Uterus (tissue), 4 donors: ENCODE data around the gene BAZ1A. TPM values are rescaled to one million over a fixed set of nuclear protein-coding genes. Genes with fewer than 3 reads are reported as not detected.

ENCODE experiments used
- DNase-seq, 2 donors: peaks; one replicate each; pipeline ENCODE4 v3.0.0-alpha.2; 2019 to 2020
- H3K27ac ChIP-seq, 2 donors: fragments of 200-600 bp; sonication (generic); 1 replicate in 1 of 2; 2 replicates in 1 of 2; pipeline ENCODE4 v1.5.1; 2016 to 2018
- H3K27me3 ChIP-seq, 2 donors: fragments of 200-600 bp; sonication (generic); one replicate each; pipeline ENCODE4 v1.5.1; 2018 to 2019; ENCODE audit warnings: control low read depth in 1 of 2
- H3K36me3 ChIP-seq, 2 donors: fragments of 200-600 bp; sonication (generic); one replicate each; pipeline ENCODE4 v1.5.1; 2019; ENCODE audit warnings: control low read depth in 1 of 2
- H3K4me1 ChIP-seq, 2 donors: fragments of 200-600 bp; sonication (generic); one replicate each; pipeline ENCODE4 v1.5.1; 2018 to 2019; ENCODE audit warnings: control low read depth in 1 of 2
- H3K4me3 ChIP-seq, 2 donors: fragments of 200-600 bp; sonication (generic); 1 replicate in 1 of 2; 2 replicates in 1 of 2; pipeline ENCODE4 v1.5.1; 2018 to 2019; ENCODE audit warnings: mild to moderate bottlenecking in 1 of 2
- H3K9me3 ChIP-seq, 2 donors: fragments of 200-600 bp; sonication (generic); one replicate each; pipeline ENCODE4 v1.5.1; 2019; ENCODE audit warnings: control low read depth in 1 of 2
- CTCF ChIP-seq, 4 experiments: fragments of 200-600 bp in 2 of 4; fragments of 450-650 bp in 2 of 4; sonication (generic) in 2 of 4; IDR thresholded peaks; one replicate each; pipeline ENCODE4 v1.5.1; 2016 to 2019; ENCODE audit warnings: antibody characterized with exemption in 4 of 4, mild to moderate bottlenecking in 2 of 4, moderate library complexity in 1 of 4
- POLR2A ChIP-seq, 2 donors: fragments of 450-650 bp; IDR thresholded peaks; one replicate each; pipeline ENCODE4 v1.6.1; 2016; ENCODE audit warnings: antibody characterized with exemption in 2 of 2, mild to moderate bottlenecking in 1 of 2, moderate library complexity in 1 of 2
- intact Hi-C: fragments of 100-400 bp; cut with DNase I; formaldehyde crosslinking; loops from one replicate; pipeline ENCODE4 v1.15.1; 2023; ENCODE audit warnings: low total_unique reads
- total RNA-seq, 4 donors: library from RNA; depleted of rRNA in 3 of 4; stranded (reverse); fragments of >200 nt in 3 of 4; gene quantifications; one replicate each; pipeline versions ENCODE4 v1.1.0 to v1.2.4, GENCODE V29; 2014 to 2023
- donor health status: DM: yes; HTN: yes; CAD: no.

Gene BAZ1A
- total RNA-seq, 4 donors from 2014 or later, result 11.8 to 42.0 (median 27.3) TPM

DNA sequence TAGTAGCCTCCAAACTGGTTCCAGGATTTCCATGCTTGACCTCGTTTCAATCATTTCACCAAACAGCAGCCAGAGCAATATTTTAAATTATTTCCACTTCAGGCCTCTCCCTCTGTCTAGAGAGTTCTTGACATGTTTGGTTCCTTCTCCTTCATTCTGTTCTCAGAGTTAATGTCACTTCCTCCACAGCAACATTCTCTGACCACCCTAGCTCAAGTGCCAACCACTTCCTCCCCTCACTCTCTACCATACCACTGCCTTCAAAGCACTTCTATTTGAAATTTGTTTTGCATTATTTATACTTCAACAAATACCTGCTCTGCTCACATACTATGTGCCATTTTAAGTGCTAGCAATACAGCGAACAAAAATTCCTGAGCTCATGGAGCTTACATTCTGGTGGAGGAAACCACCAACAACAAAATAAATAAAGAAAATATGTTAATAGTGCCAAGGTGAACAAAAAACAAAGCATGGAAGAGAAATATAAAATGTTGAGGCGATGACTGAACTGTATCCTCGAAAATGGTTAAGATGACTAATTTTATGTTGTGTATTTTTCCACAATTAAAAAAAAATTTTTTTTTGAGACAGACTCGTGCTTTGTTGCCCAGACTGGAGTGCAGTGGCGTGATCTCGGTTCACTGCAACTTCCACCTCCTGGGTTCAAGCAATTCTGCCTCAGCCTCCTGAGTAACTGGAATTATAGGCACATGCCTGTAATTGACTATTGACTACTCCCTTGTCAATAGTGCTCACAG, 17.3 kb downstream of the BAZ1A start:
- H3K9me3 ChIP-seq, result no peaks in the 10 kb centered on the region
- H3K27me3 ChIP-seq, result no peaks in the 10 kb centered on the region
- DNase-seq, result no peak
- no peak overlapping the region for H3K4me3 ChIP-seq
- intact Hi-C loops, result no loop called here
- H3K36me3 ChIP-seq, result no peaks in the 10 kb centered on the region
- H3K4me1 ChIP-seq, result no peaks in the 10 kb centered on the region
- H3K27ac ChIP-seq, result no peak overlapping the region
- TF ChIP-seq POLR2A (IDR thresholded peaks at IDR 0.05) (no peak), CTCF (IDR thresholded peaks at IDR 0.05) (no peak)

DNA sequence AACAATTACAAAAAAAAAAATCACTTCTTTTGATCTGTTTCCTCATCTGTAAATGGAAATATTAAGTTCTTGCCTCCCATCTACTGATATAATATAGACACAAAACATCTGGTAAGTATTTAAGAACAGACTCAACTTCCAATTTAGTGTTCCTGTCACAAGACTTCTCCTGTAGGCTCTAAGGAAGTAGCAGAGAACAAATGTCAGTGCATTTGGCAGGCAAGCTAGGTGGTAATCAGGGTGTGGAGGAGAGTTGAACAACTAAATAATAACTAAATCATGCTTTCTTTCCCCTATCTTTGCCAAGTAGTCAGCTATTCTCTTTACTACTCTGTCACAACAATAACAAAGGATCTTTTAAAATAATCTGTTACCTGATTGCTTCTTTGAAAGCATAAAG, 22.1 kb downstream of the BAZ1A start:
- intact Hi-C loops, result no loop called here
- no peak for DNase-seq
- Histone ChIP-seq H3K27me3 (no peaks in the 10 kb centered on the region), H3K27ac (no peak overlapping the region), H3K36me3 (no peaks in the 10 kb centered on the region), H3K4me1 (no peaks in the 10 kb centered on the region), H3K9me3 (no peaks in the 10 kb centered on the region), H3K4me3 (no peak overlapping the region)
- TF ChIP-seq POLR2A (IDR thresholded peaks at IDR 0.05), result no peak

GRCh38 chr14:34851395-34851794, 23.8 kb downstream of the BAZ1A start:
- Histone ChIP-seq H3K9me3 (no peaks in the 10 kb centered on the region), H3K27ac (no peak overlapping the region), H3K36me3 (no peaks in the 10 kb centered on the region), H3K27me3 (no peaks in the 10 kb centered on the region), H3K4me3 (no peak overlapping the region), H3K4me1 (no peaks in the 10 kb centered on the region)
- TF ChIP-seq CTCF (IDR thresholded peaks at IDR 0.05) (no peak), POLR2A (IDR thresholded peaks at IDR 0.05) (no peak)
- no peak for DNase-seq
- intact Hi-C loops, result no loop called here

DNA sequence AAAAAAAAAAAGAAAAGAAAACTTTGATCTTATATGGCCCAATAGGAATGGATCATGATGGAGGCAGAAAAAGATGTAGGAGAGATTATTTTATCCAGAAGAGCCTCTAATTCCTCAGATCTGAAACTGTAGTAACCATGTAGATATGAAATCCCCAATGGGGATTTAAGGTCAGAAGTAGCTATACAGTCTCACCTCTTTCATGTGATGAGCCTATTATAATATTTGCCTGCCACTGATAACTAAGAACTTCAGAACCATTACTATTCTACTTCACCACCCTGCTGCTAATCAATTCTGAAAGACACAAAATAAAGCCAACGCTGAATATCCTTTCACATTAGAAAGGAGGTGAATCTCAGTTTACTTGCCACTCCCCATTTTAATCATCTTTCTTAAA, 29.3 kb downstream of the BAZ1A start:
- H3K27ac ChIP-seq, result no peak overlapping the region
- intact Hi-C loops, result no loop called here
- no peaks in the 10 kb centered on the region for H3K9me3 ChIP-seq
- H3K27me3 ChIP-seq, result no peaks in the 10 kb centered on the region
- no peak for TF ChIP-seq POLR2A (IDR thresholded peaks at IDR 0.05)
- no peak for TF ChIP-seq CTCF (IDR thresholded peaks at IDR 0.05)
- H3K4me1 ChIP-seq, result no peaks in the 10 kb centered on the region
- no peak overlapping the region for H3K4me3 ChIP-seq
- no peaks in the 10 kb centered on the region for H3K36me3 ChIP-seq
- no peak for DNase-seq

DNA sequence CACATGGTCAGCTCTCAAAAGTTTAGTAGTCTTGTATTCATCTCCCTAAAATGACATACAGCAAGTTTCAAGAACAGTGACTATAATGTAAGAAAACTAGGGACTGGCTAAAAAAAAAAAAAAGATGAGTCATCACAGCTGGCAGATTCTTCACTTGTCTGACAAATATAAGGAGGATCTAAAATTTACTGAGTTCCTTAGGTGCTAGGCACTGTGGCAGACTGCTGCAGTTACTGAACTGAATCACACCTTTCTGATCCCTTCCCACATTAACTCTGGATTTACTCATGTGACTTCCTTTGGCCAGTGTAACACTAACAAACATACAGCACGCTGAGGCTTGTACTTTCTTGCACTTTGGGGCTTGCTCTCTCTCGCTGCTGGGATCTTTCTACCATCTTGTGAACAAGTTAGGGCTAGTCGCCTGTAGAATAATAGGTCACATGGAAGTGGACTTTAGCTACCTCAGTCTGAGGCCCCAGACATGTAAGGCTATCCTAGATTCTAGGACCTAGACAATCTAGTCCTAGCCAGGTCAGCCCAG, 32.1 kb downstream of the BAZ1A start:
- Histone ChIP-seq H3K4me1 (no peaks in the 10 kb centered on the region), H3K27ac (peak overlapping the region; percentile 28 to 43), H3K4me3 (no peak overlapping the region), H3K9me3 (no peaks in the 10 kb centered on the region), H3K27me3 (no peaks in the 10 kb centered on the region), H3K36me3 (no peaks in the 10 kb centered on the region)
- no peak for TF ChIP-seq POLR2A (IDR thresholded peaks at IDR 0.05)
- no peak for TF ChIP-seq CTCF (IDR thresholded peaks at IDR 0.05)
- intact Hi-C loops, result no loop called here
- no peak for DNase-seq
